H9 (cell line): Measurements from ENCODE around the gene KIF22. TPM values are rescaled to one million over a fixed set of nuclear protein-coding genes. Genes with fewer than 3 reads are reported as not detected.

Source experiments
- DNase-seq: peaks from one replicate; pipeline ENCODE4 v3.0.0-alpha.2; 2017
- H2AFZ ChIP-seq: one replicate; pipeline ENCODE4 v1.6.1; 2013; ENCODE audit warnings: mild to moderate bottlenecking, low read length, control low read depth, moderate library complexity
- H2AK5ac ChIP-seq: 2 replicates; pipeline ENCODE4 v1.6.1; 2013; ENCODE audit warnings: low read length, control low read depth, mixed read lengths; ENCODE audit not compliant: insufficient read length
- H2BK120ac ChIP-seq: one replicate; pipeline ENCODE4 v1.6.1; 2013; ENCODE audit warnings: low read depth, mild to moderate bottlenecking, low read length, control low read depth, inconsistent platforms; ENCODE audit not compliant: poor library complexity, severe bottlenecking
- H2BK12ac ChIP-seq: 2 replicates; pipeline ENCODE4 v1.6.1; 2013; ENCODE audit warnings: low read length, control low read depth, mixed read lengths, low read depth; ENCODE audit not compliant: insufficient read length
- H2BK15ac ChIP-seq: 2 replicates; pipeline ENCODE4 v1.6.1; 2013; ENCODE audit warnings: low read depth, low read length, control low read depth
- H2BK20ac ChIP-seq: one replicate; pipeline ENCODE4 v1.6.1; 2013; ENCODE audit warnings: low read depth, mild to moderate bottlenecking, low read length, control low read depth, inconsistent platforms; ENCODE audit not compliant: poor library complexity, severe bottlenecking
- H2BK5ac ChIP-seq: 2 replicates; pipeline ENCODE4 v1.6.1; 2013; ENCODE audit warnings: low read length, control low read depth, mixed read lengths; ENCODE audit not compliant: insufficient read length
- H3K14ac ChIP-seq: 2 replicates; pipeline ENCODE4 v1.6.1; 2013; ENCODE audit warnings: low read length, control low read depth; ENCODE audit not compliant: insufficient read depth
- H3K18ac ChIP-seq: 2 replicates; pipeline ENCODE4 v1.6.1; 2013; ENCODE audit warnings: low read depth, mild to moderate bottlenecking, mixed read lengths, low read length, control low read depth; ENCODE audit not compliant: insufficient read length
- H3K23ac ChIP-seq: 2 replicates; pipeline ENCODE4 v1.6.1; 2013; ENCODE audit warnings: low read length, control low read depth, mixed read lengths, low read depth; ENCODE audit not compliant: insufficient read length
- H3K23me2 ChIP-seq: 2 replicates; pipeline ENCODE4 v1.6.1; 2013; ENCODE audit warnings: low read depth, mild to moderate bottlenecking, mixed read lengths, low read length, control low read depth; ENCODE audit not compliant: insufficient read length, poor library complexity, severe bottlenecking
- H3K27ac ChIP-seq: 2 replicates; pipeline ENCODE4 v1.5.1; 2013; ENCODE audit warnings: low read length, control low read depth, mixed read lengths, low read depth; ENCODE audit not compliant: insufficient read length
- H3K27me3 ChIP-seq: 2 replicates; pipeline ENCODE4 v1.6.1; 2013; ENCODE audit warnings: low read length, control low read depth, inconsistent platforms; ENCODE audit not compliant: insufficient read depth
- H3K4ac ChIP-seq: 2 replicates; pipeline ENCODE4 v1.6.1; 2013; ENCODE audit warnings: low read depth, mild to moderate bottlenecking, control low read depth, inconsistent platforms, low read length, moderate library complexity
- H3K4me1 ChIP-seq: 2 replicates; pipeline ENCODE4 v1.6.1; 2013; ENCODE audit warnings: low read length, control low read depth, inconsistent platforms; ENCODE audit not compliant: insufficient read depth
- H3K4me2 ChIP-seq: 2 replicates; pipeline ENCODE4 v1.6.1; 2013; ENCODE audit warnings: low read length, control low read depth, mixed read lengths; ENCODE audit not compliant: insufficient read length, insufficient read depth
- H3K56ac ChIP-seq: 2 replicates; pipeline ENCODE4 v1.6.1; 2013; ENCODE audit warnings: low read depth, mild to moderate bottlenecking, mixed read lengths, low read length, control low read depth; ENCODE audit not compliant: insufficient read length
- H3K79me1 ChIP-seq: 2 replicates; pipeline ENCODE4 v1.6.1; 2013; ENCODE audit warnings: low read depth, mild to moderate bottlenecking, moderate library complexity, low read length, control low read depth, inconsistent platforms; ENCODE audit not compliant: insufficient read depth, poor library complexity, severe bottlenecking
- H3K79me2 ChIP-seq: 2 replicates; pipeline ENCODE4 v1.6.1; 2013; ENCODE audit warnings: low read length, control low read depth, inconsistent platforms; ENCODE audit not compliant: insufficient read depth
- H3K9ac ChIP-seq: 2 replicates; pipeline ENCODE4 v1.6.1; 2013; ENCODE audit warnings: low read length, control low read depth, mixed read lengths; ENCODE audit not compliant: insufficient read length; ENCODE audit errors: extremely low read depth
- H3K9me3 ChIP-seq: one replicate; pipeline ENCODE4 v1.6.1; 2013; ENCODE audit warnings: low read depth, low read length, inconsistent platforms; ENCODE audit not compliant: control insufficient read depth
- H3T11ph ChIP-seq: one replicate; pipeline ENCODE4 v1.6.1; 2013; ENCODE audit warnings: mild to moderate bottlenecking, low read length, control low read depth, inconsistent platforms
- H4K20me1 ChIP-seq: one replicate; pipeline ENCODE4 v1.6.1; 2013; ENCODE audit not compliant: control insufficient read depth, insufficient read length, insufficient read depth
- H4K5ac ChIP-seq: 2 replicates; pipeline ENCODE4 v1.6.1; 2013; ENCODE audit warnings: low read depth, mild to moderate bottlenecking, mixed read lengths, low read length, control low read depth; ENCODE audit not compliant: insufficient read length
- H4K8ac ChIP-seq: replicated peaks from 2 replicates; pipeline ENCODE4 v1.6.1; 2013; ENCODE audit warnings: low read length, control low read depth, mixed read lengths, low read depth; ENCODE audit not compliant: insufficient read length
- H4K91ac ChIP-seq: 2 replicates; pipeline ENCODE4 v1.6.1; 2013; ENCODE audit warnings: low read depth, mild to moderate bottlenecking, moderate library complexity, mixed read lengths, low read length, control low read depth; ENCODE audit not compliant: insufficient read length
- H3K27ac Mint-ChIP-seq, 3 experiments: 2 replicates in 2 of 3; 3 replicates in 1 of 3; pipeline ENCODE4 v1.8.0; 2020 to 2021; ENCODE audit warnings: mixed read lengths in 3 of 3, mild to moderate bottlenecking in 1 of 3, moderate library complexity in 1 of 3
- H3K27me3 Mint-ChIP-seq: 2 replicates; pipeline ENCODE4 v1.8.0; 2021; ENCODE audit warnings: low read depth, mild to moderate bottlenecking, moderate library complexity, mixed read lengths
- H3K36me3 Mint-ChIP-seq, 3 experiments: 2 replicates in 2 of 3; 3 replicates in 1 of 3; pipeline ENCODE4 v1.8.0; 2020 to 2021; ENCODE audit warnings: low read depth in 3 of 3, mixed read lengths in 3 of 3; ENCODE audit not compliant: insufficient read depth in 1 of 3
- H3K4me1 Mint-ChIP-seq, 2 experiments: 2 replicates each; pipeline ENCODE4 v1.8.0; 2020; ENCODE audit warnings: mixed read lengths in 2 of 2
- H3K4me3 Mint-ChIP-seq, 2 experiments: 2 replicates in 1 of 2; 3 replicates in 1 of 2; pipeline ENCODE4 v1.8.0; 2020 to 2021; ENCODE audit warnings: mild to moderate bottlenecking in 2 of 2, mixed read lengths in 2 of 2, moderate library complexity in 1 of 2
- H3K9me3 Mint-ChIP-seq, 2 experiments: 2 replicates in 1 of 2; 3 replicates in 1 of 2; pipeline ENCODE4 v1.8.0; 2020; ENCODE audit warnings: mild to moderate bottlenecking in 2 of 2, mixed read lengths in 2 of 2, moderate library complexity in 1 of 2
- WGBS: extraction: QIAGEN DNeasy Blood & Tissue Kit; methylation state at CpG from one replicate; pipeline ENCODE4 v1.1.7; 2013; ENCODE audit warnings: missing lambda C conversion rate, low lambda C conversion rate, mixed read lengths; ENCODE audit not compliant: insufficient read length; ENCODE audit errors: extremely low coverage; 5-methylcytosine and 5-hydroxymethylcytosine counted together
- total RNA-seq: library from RNA; stranded (reverse); gene quantifications from 2 replicates; pipeline ENCODE4 v1.2.1, GENCODE V29; 2021
- TF ChIP-seq, protein P1 (sequence below): fragments of 200-600 bp; sonication (generic); conservative IDR thresholded peaks from 3 replicates; pipeline ENCODE4 v1.8.0; 2021; ENCODE audit warnings: antibody characterized with exemption, mild to moderate bottlenecking

KIF22 gene
- total RNA-seq, 1 experiment from 2014 or later, result 151 TPM

GRCh38 chr16:29814592-29814991 is 24.0 kb downstream of the KIF22 start:
- H3K18ac ChIP-seq, result no peak overlapping the region
- H3K4me2 ChIP-seq, result peak overlapping the region; percentile 59
- peaks cover 56 to 70% of the 10 kb centered on the region in 2 experiments for H3K4me1 Mint-ChIP-seq
- no peaks in the 10 kb centered on the region for H3K27me3 ChIP-seq
- H3K23me2 ChIP-seq, result peaks cover 35% of the 10 kb centered on the region
- no peak overlapping the region for H2AFZ ChIP-seq
- peaks cover 6% of the 10 kb centered on the region; the same call in 1 of the 2 replicates for H3K4me1 ChIP-seq
- no peak overlapping the region for H2AK5ac ChIP-seq
- no peaks in the 10 kb centered on the region for H3K79me1 ChIP-seq
- no peak for DNase-seq
- no peak overlapping the region for H2BK5ac ChIP-seq
- H3K9me3 ChIP-seq, result no peaks in the 10 kb centered on the region
- no peak overlapping the region for H3K27ac ChIP-seq
- WGBS, result no CpG with 5 or more reads among the region's 5 CpGs
- H4K8ac ChIP-seq, result no peak overlapping the region
- no peak overlapping the region for H3K56ac ChIP-seq
- H3K9ac ChIP-seq, result no peak overlapping the region
- no peak overlapping the region for H2BK15ac ChIP-seq
- H3K27ac Mint-ChIP-seq, result peak overlapping the region; percentile 59 to 97 (median 76)
- peak overlapping the region; percentile 93 to 96 for H3K4me3 Mint-ChIP-seq
- no peak overlapping the region for H4K5ac ChIP-seq
- H4K91ac ChIP-seq, result no peak overlapping the region
- no peak overlapping the region for H3K14ac ChIP-seq
- no peak overlapping the region for H2BK12ac ChIP-seq
- H3K9me3 Mint-ChIP-seq, result no peaks in the 10 kb centered on the region; a peak in 1 of 5 replicates
- H3K23ac ChIP-seq, result no peak overlapping the region
- TF ChIP-seq, protein P1, sequence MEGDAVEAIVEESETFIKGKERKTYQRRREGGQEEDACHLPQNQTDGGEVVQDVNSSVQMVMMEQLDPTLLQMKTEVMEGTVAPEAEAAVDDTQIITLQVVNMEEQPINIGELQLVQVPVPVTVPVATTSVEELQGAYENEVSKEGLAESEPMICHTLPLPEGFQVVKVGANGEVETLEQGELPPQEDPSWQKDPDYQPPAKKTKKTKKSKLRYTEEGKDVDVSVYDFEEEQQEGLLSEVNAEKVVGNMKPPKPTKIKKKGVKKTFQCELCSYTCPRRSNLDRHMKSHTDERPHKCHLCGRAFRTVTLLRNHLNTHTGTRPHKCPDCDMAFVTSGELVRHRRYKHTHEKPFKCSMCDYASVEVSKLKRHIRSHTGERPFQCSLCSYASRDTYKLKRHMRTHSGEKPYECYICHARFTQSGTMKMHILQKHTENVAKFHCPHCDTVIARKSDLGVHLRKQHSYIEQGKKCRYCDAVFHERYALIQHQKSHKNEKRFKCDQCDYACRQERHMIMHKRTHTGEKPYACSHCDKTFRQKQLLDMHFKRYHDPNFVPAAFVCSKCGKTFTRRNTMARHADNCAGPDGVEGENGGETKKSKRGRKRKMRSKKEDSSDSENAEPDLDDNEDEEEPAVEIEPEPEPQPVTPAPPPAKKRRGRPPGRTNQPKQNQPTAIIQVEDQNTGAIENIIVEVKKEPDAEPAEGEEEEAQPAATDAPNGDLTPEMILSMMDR, result no peak
- no peaks in the 10 kb centered on the region; the same call in 1 of the 2 replicates for H3K79me2 ChIP-seq
- H2BK120ac ChIP-seq, result no peak overlapping the region
- no peaks in the 10 kb centered on the region for H4K20me1 ChIP-seq
- H3K27me3 Mint-ChIP-seq, result no peaks in the 10 kb centered on the region; the same call in none of the 2 replicates
- H3K4ac ChIP-seq, result no peak overlapping the region
- H2BK20ac ChIP-seq, result no peak overlapping the region
- H3T11ph ChIP-seq, result no peak overlapping the region
- peaks cover 21 to 34% (median 23%) of the 10 kb centered on the region in 3 experiments for H3K36me3 Mint-ChIP-seq
